Activated T-cell treated with anti-CD3 and anti-CD28 coated beads for 4 hours (primary cell): ENCODE measurements around the gene PPP1R15A.
"Not testable (repeated sequence)": the region's sequence is repeated elsewhere in the genome, so short reads cannot be mapped to it uniquely, and the experiment has no call there.

Experiments used
- DNase-seq: peaks from one replicate; pipeline ENCODE4 v3.0.0-alpha.2; 2020

The PPP1R15A gene

DNA sequence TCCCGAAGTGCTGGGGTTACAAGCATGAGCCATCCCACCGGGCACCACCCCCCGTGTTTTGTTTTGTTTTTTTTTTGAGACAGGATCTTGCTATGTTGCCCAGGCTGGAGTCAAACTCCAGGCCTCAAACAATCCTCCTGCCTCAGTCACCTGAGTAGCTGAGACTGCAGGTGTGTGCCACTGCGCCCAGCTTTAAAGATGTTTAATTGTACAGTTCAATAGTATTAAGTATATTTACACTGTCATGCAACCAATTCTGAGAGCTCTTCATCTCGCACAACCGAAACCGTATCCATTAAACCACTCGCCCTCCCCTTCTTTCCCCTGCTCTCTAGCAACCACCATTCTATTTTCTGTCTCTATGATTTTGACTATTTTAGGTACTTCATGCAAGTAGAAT, 43.5 kb downstream of the PPP1R15A start:
- no peak for DNase-seq

DNA sequence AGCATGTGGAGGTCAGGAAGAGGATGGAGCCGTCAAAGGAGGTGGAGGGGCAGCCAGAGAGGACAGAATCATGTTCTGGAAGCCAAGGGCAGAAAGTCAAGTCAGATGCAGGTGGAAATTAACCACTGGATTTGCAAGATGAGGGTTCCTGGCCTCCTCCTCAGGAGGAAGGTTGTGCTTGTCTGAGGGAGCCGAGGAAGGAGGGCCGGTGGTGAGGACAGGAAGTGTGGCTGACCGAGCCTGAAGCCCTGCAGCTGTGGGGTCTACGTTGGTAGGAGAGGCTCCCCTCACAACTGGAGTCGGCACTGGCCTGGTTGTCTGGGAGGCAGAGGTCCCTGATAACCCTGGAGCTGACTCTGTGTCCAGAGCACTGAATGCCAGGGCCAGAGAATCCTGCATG, 45.9 kb downstream of the PPP1R15A start:
- DNase-seq, result no peak

DNA sequence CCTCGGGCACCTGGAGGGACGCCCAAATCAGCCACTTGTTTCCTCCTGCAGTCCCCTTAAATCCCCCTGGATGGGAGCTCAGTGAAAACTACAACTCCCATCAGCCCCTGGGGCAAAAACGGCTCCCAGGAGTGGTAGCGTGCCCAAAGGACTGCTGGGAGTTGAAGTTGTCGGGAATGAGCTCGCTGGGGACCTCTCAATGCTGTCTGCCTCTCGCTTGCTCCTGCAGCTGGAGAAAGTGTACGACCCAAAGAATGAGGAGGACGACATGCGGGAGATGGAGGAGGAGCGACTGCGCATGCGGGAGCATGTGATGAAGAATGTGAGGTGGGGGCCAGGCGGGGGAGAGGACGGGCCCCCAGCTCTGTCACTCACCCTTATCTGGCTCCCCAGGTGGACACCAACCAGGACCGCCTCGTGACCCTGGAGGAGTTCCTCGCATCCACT, 46.6 kb downstream of the PPP1R15A start:
- no peak for DNase-seq

DNA sequence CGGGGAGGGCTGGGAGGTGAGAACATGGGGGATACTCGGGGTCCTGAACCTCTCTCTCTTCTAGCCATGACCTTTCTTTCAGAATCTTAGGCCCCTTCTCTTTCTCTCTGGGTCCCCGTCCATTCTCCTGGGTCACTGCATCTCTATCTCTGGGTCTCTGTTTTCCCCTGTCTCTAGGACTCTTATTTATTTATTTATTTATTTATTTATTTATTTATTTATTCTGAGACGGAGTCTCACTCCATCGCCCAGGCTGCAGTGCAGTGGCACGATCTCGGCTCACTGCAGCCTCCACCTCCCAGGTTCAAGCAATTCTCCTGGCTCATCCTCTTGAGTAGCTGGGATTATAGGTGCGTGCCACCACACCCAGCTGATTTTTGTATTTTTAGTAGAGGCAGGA, 47.0 kb downstream of the PPP1R15A start:
- not testable (repeated sequence) for DNase-seq

DNA sequence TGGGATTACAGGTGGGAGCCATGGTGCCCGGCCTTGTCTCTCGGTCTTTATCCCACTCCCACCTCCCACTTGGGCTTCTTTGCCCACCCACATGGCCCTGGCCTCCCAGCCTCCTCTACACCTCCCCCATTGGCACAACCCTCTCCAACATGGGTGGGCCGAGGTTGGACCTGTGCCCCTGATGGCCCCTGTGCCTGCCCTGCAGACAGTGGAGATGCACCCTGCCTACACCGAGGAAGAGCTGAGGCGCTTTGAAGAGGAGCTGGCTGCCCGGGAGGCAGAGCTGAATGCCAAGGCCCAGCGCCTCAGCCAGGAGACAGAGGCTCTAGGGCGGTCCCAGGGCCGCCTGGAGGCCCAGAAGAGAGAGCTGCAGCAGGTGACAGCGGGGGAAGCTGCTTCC, 48.7 kb downstream of the PPP1R15A start:
- no peak for DNase-seq

DNA sequence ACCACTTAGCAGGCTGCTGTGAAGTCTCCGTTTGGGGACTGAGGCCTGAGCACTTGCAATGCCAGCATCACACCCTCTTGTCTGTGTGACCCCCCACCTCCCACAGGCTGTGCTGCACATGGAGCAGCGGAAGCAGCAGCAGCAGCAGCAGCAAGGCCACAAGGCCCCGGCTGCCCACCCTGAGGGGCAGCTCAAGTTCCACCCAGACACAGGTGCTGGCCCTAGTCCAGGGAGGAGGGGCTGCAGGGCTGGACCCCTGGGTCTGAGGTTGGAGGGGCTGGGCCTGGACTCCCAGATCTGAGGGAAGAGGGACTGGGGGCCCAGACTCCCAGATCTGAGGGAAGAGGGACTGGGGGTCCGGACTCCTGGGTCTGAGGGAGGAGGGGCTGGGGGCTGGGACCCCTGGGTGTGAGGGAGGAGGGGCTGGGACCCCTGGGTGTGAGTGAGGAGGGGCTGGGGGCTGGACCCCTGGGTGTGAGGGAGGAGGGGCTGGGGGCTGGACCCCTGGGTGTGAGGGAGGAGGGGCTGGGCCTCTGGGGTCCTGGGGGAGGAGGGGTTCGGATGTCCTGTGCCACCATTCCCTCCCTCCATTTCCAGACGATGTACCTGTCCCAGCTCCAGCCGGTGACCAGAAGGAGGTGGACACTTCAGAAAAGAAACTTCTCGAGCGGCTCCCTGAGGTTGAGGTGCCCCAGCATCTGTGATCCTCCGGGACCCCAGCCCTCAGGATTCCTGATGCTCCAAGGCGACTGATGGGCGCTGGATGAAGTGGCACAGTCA, 49.7 kb downstream of the PPP1R15A start:
- DNase-seq, result no peak

DNA sequence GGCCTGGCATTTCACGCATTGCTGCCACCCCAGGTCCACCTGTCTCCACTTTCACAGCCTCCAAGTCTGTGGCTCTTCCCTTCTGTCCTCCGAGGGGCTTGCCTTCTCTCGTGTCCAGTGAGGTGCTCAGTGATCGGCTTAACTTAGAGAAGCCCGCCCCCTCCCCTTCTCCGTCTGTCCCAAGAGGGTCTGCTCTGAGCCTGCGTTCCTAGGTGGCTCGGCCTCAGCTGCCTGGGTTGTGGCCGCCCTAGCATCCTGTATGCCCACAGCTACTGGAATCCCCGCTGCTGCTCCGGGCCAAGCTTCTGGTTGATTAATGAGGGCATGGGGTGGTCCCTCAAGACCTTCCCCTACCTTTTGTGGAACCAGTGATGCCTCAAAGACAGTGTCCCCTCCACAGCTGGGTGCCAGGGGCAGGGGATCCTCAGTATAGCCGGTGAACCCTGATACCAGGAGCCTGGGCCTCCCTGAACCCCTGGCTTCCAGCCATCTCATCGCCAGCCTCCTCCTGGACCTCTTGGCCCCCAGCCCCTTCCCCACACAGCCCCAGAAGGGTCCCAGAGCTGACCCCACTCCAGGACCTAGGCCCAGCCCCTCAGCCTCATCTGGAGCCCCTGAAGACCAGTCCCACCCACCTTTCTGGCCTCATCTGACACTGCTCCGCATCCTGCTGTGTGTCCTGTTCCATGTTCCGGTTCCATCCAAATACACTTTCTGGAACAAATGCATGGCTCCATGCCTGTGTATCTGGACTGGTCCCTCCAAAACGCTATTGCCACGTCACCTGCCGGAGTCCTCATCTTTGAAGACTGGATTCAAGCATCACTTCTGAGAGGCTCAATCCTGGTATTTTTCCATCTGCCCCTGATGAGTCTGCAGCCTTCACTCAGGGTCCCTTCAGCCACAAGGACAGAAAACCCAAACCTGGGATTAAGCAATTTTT, 50.6 kb downstream of the PPP1R15A start:
- no peak for DNase-seq

DNA sequence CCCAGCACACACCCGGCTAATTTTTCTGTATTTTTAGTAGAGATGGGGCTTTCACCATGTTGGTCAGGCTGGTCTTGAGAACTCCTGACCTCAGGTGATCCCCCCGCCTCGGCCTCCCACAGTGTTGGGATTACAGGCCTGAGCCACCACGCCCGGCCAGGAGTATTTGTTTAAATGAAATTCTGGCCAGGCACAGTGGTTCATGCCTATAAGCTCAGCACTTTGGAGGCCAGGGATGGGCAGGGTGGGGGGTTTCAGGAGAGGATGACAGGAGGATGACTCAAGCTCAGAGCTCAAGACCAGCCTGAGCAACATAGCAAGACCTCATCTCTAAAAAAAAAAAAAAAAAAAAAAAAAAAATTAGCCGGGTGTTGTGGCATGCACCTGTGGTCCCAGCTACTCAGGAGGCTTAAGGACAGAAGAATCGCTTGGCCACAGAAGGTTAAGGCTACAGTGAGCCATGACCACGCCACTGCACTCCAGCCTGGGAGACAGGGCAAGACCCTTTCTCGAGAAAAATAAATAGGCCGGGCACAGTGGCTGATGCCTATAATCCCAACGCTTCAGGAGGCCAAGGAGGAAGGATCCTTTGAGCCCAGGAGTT, 53.1 kb downstream of the PPP1R15A start:
- no peak for DNase-seq
